Upper lobe of left lung (tissue), 6 donors: Measurements from ENCODE around the gene PAQR3. TPM values are rescaled to one million over a fixed set of nuclear protein-coding genes. Genes with fewer than 3 reads are reported as not detected.

Experiments
- ATAC-seq, 2 donors: fragments of 200-7000 bp; cut with Tn5 transposase; one replicate each; pipeline ENCODE4 v1.9.1; 2022; ENCODE audit warnings: mild to moderate bottlenecking in 2 of 2, moderate library complexity in 2 of 2; ENCODE audit not compliant: low FRiP score in 2 of 2
- DNase-seq, 2 donors: peaks; one replicate each; pipeline ENCODE4 v3.0.0-alpha.2; 2019 to 2020
- H3K27ac ChIP-seq, 4 donors: fragments of 200-600 bp; sonication (generic); one replicate each; pipeline ENCODE4 v1.5.1; 2016 to 2019
- H3K27me3 ChIP-seq, 4 donors: fragments of 200-600 bp; sonication (generic); one replicate each; pipeline ENCODE4 v1.5.1; 2017 to 2019
- H3K36me3 ChIP-seq, 4 donors: fragments of 200-600 bp; sonication (generic); one replicate each; pipeline ENCODE4 v1.5.1; 2016 to 2019
- H3K4me1 ChIP-seq, 4 donors: fragments of 200-600 bp; sonication (generic); one replicate each; pipeline ENCODE4 v1.5.1; 2018 to 2019
- H3K4me3 ChIP-seq, 4 donors: fragments of 200-600 bp; sonication (generic); one replicate each; pipeline ENCODE4 v1.5.1; 2017 to 2019; ENCODE audit warnings: mild to moderate bottlenecking in 2 of 4, moderate library complexity in 1 of 4
- H3K9me3 ChIP-seq, 4 donors: fragments of 200-600 bp; sonication (generic); one replicate each; pipeline ENCODE4 v1.5.1; 2018 to 2019
- CTCF ChIP-seq, 6 experiments: fragments of 450-650 bp in 4 of 6; fragments of 200-600 bp in 2 of 6; sonication (generic) in 2 of 6; IDR thresholded peaks; one replicate each; pipeline ENCODE4 v1.5.1; 2016 to 2019; ENCODE audit warnings: antibody characterized with exemption in 6 of 6
- EP300 ChIP-seq, 4 donors: sonication (generic); formaldehyde crosslinking; IDR thresholded peaks; one replicate each; pipeline ENCODE4 v1.5.1; 2017; ENCODE audit warnings: antibody characterized with exemption in 4 of 4, control low read depth in 2 of 4
- POLR2A ChIP-seq, 4 donors: fragments of 450-650 bp; IDR thresholded peaks; one replicate each; pipeline ENCODE4 v1.5.1; 2016 to 2017; ENCODE audit warnings: antibody characterized with exemption in 4 of 4, mild to moderate bottlenecking in 2 of 4
- POLR2AphosphoS5 ChIP-seq, 2 donors: sonication (generic); formaldehyde crosslinking; IDR thresholded peaks; one replicate each; pipeline ENCODE4 v1.5.1; 2017; ENCODE audit warnings: antibody characterized with exemption in 2 of 2
- WGBS, 2 donors: methylation state at CpG; one replicate each; pipeline ENCODE4 v1.1.5; 2017 to 2018; 5-methylcytosine and 5-hydroxymethylcytosine counted together
- total RNA-seq, 6 donors: library from RNA; depleted of rRNA in 4 of 6; stranded (reverse); fragments of >200 nt in 4 of 6; gene quantifications; one replicate each; pipeline versions ENCODE4 v1.1.0 to v1.2.1, GENCODE V29; 2016 to 2021
- donor health status: DM: no; HTN: no; CAD: no; lungs with moderate emphysema.
- donor health status: DM: no; HTN: yes; CAD: no; lungs with severe emphysema.

The PAQR3 gene
- total RNA-seq, 6 donors from 2014 or later = 3.4 to 14.2 (median 9.0) TPM

GRCh38 chr4:78865451-78865850, 73.8 kb downstream of the PAQR3 start:
- Histone ChIP-seq H3K36me3 (peaks cover 0 to 22% (median 6%) of the 10 kb centered on the region in 4 donors), H3K4me1 (no peaks in the 10 kb centered on the region), H3K27me3 (no peaks in the 10 kb centered on the region), H3K4me3 (no peak overlapping the region), H3K27ac (no peak overlapping the region), H3K9me3 (no peaks in the 10 kb centered on the region)
- DNase-seq (no peak), ATAC-seq (no peak)
- 97 to 98% methylated on average over 2 of the region's 2 CpGs for WGBS, 2 donors
- TF ChIP-seq EP300 (IDR thresholded peaks at IDR 0.05) = no peak
- no peak for TF ChIP-seq POLR2AphosphoS5 (IDR thresholded peaks at IDR 0.05)
- TF ChIP-seq POLR2A (IDR thresholded peaks at IDR 0.05) = no peak
- no peak for TF ChIP-seq CTCF (IDR thresholded peaks at IDR 0.05)

- H3K27ac ChIP-seq = no peak overlapping the region
- 33 to 35% methylated on average over 3 of the region's 3 CpGs for WGBS, 2 donors
- no peak for DNase-seq
- H3K27me3 ChIP-seq = no peaks in the 10 kb centered on the region
- peaks cover 0 to 19% (median 6%) of the 10 kb centered on the region in 4 donors for H3K36me3 ChIP-seq
- no peaks in the 10 kb centered on the region for H3K9me3 ChIP-seq
- H3K4me1 ChIP-seq = no peaks in the 10 kb centered on the region
- ATAC-seq = peak in 1 of 2 donors; percentile 80
- TF ChIP-seq CTCF (IDR thresholded peaks at IDR 0.05) (peak; percentile 58 to 72 (median 67)), POLR2AphosphoS5 (IDR thresholded peaks at IDR 0.05) (no peak), POLR2A (IDR thresholded peaks at IDR 0.05) (no peak), EP300 (IDR thresholded peaks at IDR 0.05) (no peak)
- no peak overlapping the region for H3K4me3 ChIP-seq
Observed at GRCh38 chr4:78864405-78865024, 74.7 kb downstream of the PAQR3 start.

GRCh38 chr4:78863991-78864390, 75.2 kb downstream of the PAQR3 start:
- Histone ChIP-seq H3K4me3 (no peak overlapping the region), H3K9me3 (no peaks in the 10 kb centered on the region), H3K36me3 (peaks cover 0 to 19% (median 6%) of the 10 kb centered on the region in 4 donors), H3K4me1 (no peaks in the 10 kb centered on the region), H3K27ac (no peak overlapping the region), H3K27me3 (no peaks in the 10 kb centered on the region)
- ATAC-seq = no peak
- WGBS, 2 donors = 83 to 86% methylated on average over 2 of the region's 2 CpGs
- no peak for TF ChIP-seq POLR2AphosphoS5 (IDR thresholded peaks at IDR 0.05)
- no peak for TF ChIP-seq CTCF (IDR thresholded peaks at IDR 0.05)
- no peak for TF ChIP-seq EP300 (IDR thresholded peaks at IDR 0.05)
- no peak for TF ChIP-seq POLR2A (IDR thresholded peaks at IDR 0.05)
- DNase-seq = no peak

GRCh38 chr4:78863254-78863869, 75.9 kb downstream of the PAQR3 start:
- no peak for DNase-seq
- no peak for ATAC-seq
- WGBS, 2 donors = 65 to 88% methylated on average over 5 of the region's 5 CpGs
- H3K27ac ChIP-seq = no peak overlapping the region
- no peak for TF ChIP-seq CTCF (IDR thresholded peaks at IDR 0.05)
- no peak for TF ChIP-seq POLR2AphosphoS5 (IDR thresholded peaks at IDR 0.05)
- TF ChIP-seq POLR2A (IDR thresholded peaks at IDR 0.05) = no peak
- no peak for TF ChIP-seq EP300 (IDR thresholded peaks at IDR 0.05)
- H3K4me1 ChIP-seq = no peaks in the 10 kb centered on the region
- H3K9me3 ChIP-seq = no peaks in the 10 kb centered on the region
- H3K4me3 ChIP-seq = no peak overlapping the region
- H3K36me3 ChIP-seq = peaks cover 0 to 19% (median 6%) of the 10 kb centered on the region in 4 donors
- H3K27me3 ChIP-seq = no peaks in the 10 kb centered on the region
